ENCODE data around the gene RNF128. TPM values are rescaled to one million over a fixed set of nuclear protein-coding genes. Genes with fewer than 3 reads are reported as not detected.
"Not testable (repeated sequence)": the region's sequence is repeated elsewhere in the genome, so short reads cannot be mapped to it uniquely, and the experiment has no call there.

RNF128 gene
- total RNA-seq, 2 experiments from 2014 or later: not detected

DNA sequence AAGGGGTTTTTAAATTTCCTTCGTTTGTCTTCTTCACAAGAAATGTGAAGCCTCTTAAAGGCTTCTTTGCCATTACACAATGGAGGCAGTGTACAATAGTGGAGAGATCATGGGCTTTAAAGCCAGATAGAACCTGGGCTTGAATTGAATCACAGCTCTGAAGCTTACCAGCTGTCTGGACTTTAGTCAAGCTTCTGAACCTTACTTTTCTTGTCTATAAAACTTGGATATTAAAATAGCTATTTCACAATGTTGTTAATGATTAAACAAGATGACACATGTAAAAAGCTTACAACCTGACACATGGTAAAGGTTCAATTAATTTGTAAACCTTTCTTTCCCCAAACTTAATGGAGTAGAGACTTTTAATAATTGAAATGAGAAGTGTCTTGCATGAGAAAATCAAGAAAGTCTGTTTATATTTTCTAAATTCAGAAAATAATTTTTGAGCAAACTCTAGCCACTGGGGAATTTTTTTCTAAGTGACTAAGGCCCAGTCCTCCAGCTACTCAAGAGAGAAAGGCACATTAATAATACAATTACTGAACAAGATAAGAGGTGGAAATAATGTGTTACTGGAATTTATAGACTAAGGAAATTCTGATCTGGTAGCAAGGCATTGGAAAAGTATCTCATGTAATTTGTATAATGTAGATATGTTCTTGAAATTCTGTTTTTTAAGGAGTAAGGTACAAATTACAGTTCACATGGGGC, 54.3 kb downstream of the RNF128 start:
- H3K27ac Mint-ChIP-seq: no peak overlapping the region
- CTCF ChIA-PET: no interaction called here
- H3K4me1 Mint-ChIP-seq: no peaks in the 10 kb centered on the region
- no peaks in the 10 kb centered on the region for H3K36me3 Mint-ChIP-seq
- ATAC-seq (no peak), DNase-seq (no peak)
- H3K27me3 Mint-ChIP-seq: peaks cover 3% of the 10 kb centered on the region
- H3K9me3 Mint-ChIP-seq (ENCODE audit: low read depth): no peaks in the 10 kb centered on the region
- H3K4me3 Mint-ChIP-seq: no peak overlapping the region

DNA sequence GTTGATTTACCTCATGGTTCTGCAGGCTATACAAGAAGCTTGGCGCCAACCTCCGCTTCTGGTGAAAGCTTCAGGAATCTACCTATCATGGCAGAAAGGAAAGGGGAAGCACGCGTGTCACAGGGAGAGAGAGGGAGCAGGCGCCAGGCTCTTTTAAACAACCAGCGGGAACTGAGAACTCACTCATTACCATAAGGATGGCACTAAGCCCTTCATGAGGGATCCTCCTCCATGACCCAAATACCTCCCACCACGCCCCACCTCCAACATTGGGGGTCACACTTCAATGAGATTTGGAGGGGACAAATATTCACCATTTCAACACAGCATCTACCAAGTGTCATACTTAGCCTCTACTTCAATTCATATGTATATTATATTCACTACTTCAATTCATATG, 57.2 kb downstream of the RNF128 start:
- H3K36me3 Mint-ChIP-seq: no peaks in the 10 kb centered on the region
- CTCF ChIA-PET: no interaction called here
- no peak overlapping the region for H3K27ac Mint-ChIP-seq
- H3K27me3 Mint-ChIP-seq: peaks cover 6% of the 10 kb centered on the region
- H3K4me3 Mint-ChIP-seq: no peak overlapping the region
- ATAC-seq: no peak
- DNase-seq: no peak
- H3K4me1 Mint-ChIP-seq: no peaks in the 10 kb centered on the region
- no peaks in the 10 kb centered on the region for H3K9me3 Mint-ChIP-seq (ENCODE audit: low read depth)

DNA sequence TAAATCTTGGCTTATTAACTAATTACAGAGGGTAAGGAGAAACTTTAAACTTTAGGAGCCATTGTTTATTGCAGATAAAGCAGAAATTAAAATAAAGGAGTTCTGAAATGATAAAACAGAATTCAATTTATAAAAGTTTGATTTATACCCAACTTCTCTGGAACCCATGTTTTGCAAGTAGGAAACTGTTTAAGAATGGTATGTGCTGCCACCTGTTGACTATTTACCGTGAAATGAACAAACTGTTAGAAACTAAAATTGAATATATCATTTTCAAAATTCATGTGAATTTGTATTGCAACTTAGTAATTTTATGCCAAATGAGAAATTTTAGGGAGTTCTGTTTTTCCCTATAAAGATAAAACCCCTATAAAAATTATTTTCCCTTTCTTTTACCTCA, 65.0 kb downstream of the RNF128 start:
- Mint-ChIP-seq H3K9me3 (ENCODE audit: low read depth) (no peaks in the 10 kb centered on the region), H3K4me3 (no peak overlapping the region), H3K4me1 (no peaks in the 10 kb centered on the region), H3K27ac (no peak overlapping the region), H3K27me3 (no peaks in the 10 kb centered on the region), H3K36me3 (no peaks in the 10 kb centered on the region)
- CTCF ChIA-PET: no interaction called here
- no peak for ATAC-seq
- DNase-seq: no peak

GRCh38 chrX:106802063-106802387, 75.5 kb downstream of the RNF128 start:
- Mint-ChIP-seq H3K27me3 (peaks cover 33% of the 10 kb centered on the region), H3K4me3 (peak overlapping the region; percentile 81), H3K27ac (no peak overlapping the region), H3K9me3 (ENCODE audit: low read depth) (no peaks in the 10 kb centered on the region), H3K4me1 (peaks cover 8% of the 10 kb centered on the region), H3K36me3 (no peaks in the 10 kb centered on the region)
- DNase-seq (no peak), ATAC-seq (no peak)
- CTCF ChIA-PET: no interaction called here

GRCh38 chrX:106802388-106803275, 76.1 kb downstream of the RNF128 start, which contains the start of gene TBC1D8B:
Gene TBC1D8B (plus strand): TSS chrX:106802673. CDS start chrX:106802854, 181 bp downstream.
- Mint-ChIP-seq H3K4me1 (peaks cover 8% of the 10 kb centered on the region), H3K27ac (no peak within 1 kb of the TSS), H3K36me3 (no peaks in the 10 kb centered on the region), H3K9me3 (ENCODE audit: low read depth) (no peaks in the 10 kb centered on the region), H3K27me3 (peaks cover 33% of the 10 kb centered on the region), H3K4me3 (peak within 1 kb of the TSS; percentile 81)
- peak; percentile 80 for ATAC-seq
- CTCF ChIA-PET: no interaction called here
- DNase-seq: peak; percentile 46

DNA sequence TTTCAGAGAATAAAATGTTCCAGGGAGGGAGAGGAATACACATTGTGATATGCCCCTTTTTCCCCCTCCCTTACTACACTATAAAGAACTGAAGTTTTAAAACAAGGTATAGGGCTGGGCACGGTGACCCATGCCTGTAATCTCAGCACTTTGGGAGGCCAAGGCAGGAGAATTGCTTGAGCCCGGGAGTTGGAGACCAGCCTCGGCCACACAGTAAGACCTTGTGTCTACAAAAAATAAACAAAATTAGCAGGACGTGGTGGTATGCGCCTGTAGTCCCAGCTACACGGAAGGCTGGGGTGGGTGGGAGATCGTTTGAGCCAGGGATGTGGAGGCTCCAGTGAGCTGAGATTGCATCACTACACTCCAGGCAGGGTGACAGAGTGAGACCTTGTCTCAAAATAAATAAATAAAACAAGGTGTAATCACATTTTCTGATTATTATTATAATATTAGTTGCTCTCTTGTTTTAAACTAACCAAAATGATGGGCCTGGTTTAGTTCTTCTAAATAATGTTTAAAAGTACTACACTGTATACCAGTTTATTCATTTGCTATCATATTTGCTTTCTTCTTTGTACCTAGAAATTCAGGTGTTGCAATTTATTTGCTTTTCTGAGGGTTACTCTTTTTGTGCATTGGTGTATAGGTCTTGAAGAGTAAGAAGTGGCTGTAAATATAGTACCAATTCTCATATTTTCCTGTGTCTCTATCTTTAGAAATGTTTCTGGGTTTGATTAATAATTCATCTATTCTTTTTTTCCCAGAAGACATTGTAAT, 84.8 kb downstream of the RNF128 start:
- Mint-ChIP-seq H3K27ac (no peak overlapping the region), H3K4me1 (no peaks in the 10 kb centered on the region), H3K4me3 (no peak overlapping the region), H3K9me3 (ENCODE audit: low read depth) (no peaks in the 10 kb centered on the region), H3K27me3 (no peaks in the 10 kb centered on the region), H3K36me3 (no peaks in the 10 kb centered on the region)
- no peak for DNase-seq
- ATAC-seq: no peak
- CTCF ChIA-PET: no interaction called here

DNA sequence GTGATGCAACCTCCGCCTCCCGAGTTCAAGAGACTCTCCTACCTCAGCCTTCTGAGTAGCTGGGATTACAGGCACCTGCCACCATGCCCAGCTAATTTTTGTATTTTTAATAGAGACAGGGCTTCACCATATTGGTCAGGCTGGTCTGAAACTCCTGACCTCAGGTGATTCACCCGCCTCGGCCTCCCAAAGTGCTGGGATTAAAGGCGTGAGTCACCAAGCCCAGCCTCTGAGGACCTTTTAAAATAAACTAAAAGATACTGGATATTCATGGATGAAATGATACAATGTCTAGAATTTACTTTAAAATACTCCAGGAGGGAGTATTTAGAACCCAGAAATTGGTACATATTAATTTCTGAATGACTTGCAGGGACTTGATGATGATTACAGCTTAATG, 86.4 kb downstream of the RNF128 start:
- H3K27ac Mint-ChIP-seq; H3K9me3 Mint-ChIP-seq (ENCODE audit: low read depth); DNase-seq; H3K27me3 Mint-ChIP-seq; ATAC-seq; H3K4me3 Mint-ChIP-seq; CTCF ChIA-PET; H3K36me3 Mint-ChIP-seq; H3K4me1 Mint-ChIP-seq: not testable (repeated sequence)

DNA sequence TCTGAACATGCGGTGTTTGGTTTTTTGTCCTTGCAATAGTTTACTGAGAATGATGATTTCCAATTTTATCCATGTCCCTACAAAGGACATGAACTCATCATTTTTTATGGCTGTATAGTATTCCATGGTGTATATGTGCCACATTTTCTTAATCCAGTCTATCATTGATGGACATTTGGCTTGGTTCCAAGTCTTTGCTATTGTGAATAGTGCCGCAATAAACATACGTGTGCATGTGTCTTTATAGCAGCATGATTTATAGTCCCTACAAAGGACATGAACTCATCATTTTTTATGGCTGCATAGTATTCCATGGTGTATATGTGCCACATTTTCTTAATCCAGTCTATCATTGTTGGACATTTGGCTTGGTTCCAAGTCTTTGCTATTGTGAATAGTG, 87.6 kb downstream of the RNF128 start:
- H3K27ac Mint-ChIP-seq; CTCF ChIA-PET; ATAC-seq; H3K36me3 Mint-ChIP-seq; H3K4me1 Mint-ChIP-seq; H3K4me3 Mint-ChIP-seq; H3K27me3 Mint-ChIP-seq; DNase-seq; H3K9me3 Mint-ChIP-seq (ENCODE audit: low read depth): not testable (repeated sequence)

Other genes starting within 250 kb of the RNF128 start
- 10 to 100 TPM in 1 of 2 experiments, 1 to 10 TPM in 1; 5.2 to 10.2 TPM for gene RADX, start 114.7 kb upstream of the RNF128 start, total RNA-seq
- gene TBC1D8B, start 76.0 kb downstream of the RNF128 start, total RNA-seq: 1 to 10 TPM; 1.7 to 2.2 TPM
- gene RIPPLY1, start 176.6 kb downstream of the RNF128 start, total RNA-seq: not detected
- gene CLDN2, start 193.7 kb downstream of the RNF128 start, total RNA-seq: not detected